CD4-positive, alpha-beta T cell treated with Interleukin-10 for 1 hour (primary cell): Measurements from ENCODE around the gene RANBP10.
A peak's percentile ranks its signal among the peaks of the same experiment; 100 is the strongest.
"Not testable (repeated sequence)": the region's sequence is repeated elsewhere in the genome, so short reads cannot be mapped to it uniquely, and the experiment has no call there.

Source experiments
- DNase-seq: peaks from one replicate; pipeline ENCODE4 v3.0.0-alpha.2; 2020

The RANBP10 gene

GRCh38 chr16:67806428-67807147 lies at the start of gene RANBP10, which contains the start of gene TSNAXIP1:
TSS of gene RANBP10 (minus strand) at chr16:67806560. CDS start at chr16:67806536, 24 bp downstream.
TSS of gene TSNAXIP1 (plus strand) at chr16:67806889. CDS start at chr16:67807150, 261 bp downstream.
- DNase-seq = peak; percentile 99

DNA sequence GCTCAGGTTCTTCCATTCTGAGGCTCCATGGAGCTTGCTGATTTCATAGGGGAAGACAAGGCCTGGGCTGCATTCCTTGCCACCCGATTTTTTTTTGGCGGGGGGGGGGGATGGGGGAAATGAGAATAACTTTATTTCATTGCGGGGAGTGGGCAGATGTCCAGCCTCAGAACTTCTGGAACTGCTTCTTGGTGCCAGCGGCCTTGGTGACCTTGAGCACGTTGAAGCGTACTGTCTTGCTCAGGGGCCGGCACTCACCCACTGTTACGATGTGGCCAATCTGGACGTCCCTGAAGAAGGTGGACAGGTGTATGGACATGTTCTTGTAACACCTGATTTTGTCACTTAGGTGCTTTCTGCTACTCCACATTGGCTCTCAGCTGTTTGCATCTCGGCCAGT lies 49.4 kb upstream of the RANBP10 start:
- no peak for DNase-seq

- no peak for DNase-seq
These were observed 47.3 kb upstream of the RANBP10 start for GRCh38 chr16:67853670-67854069.

DNA sequence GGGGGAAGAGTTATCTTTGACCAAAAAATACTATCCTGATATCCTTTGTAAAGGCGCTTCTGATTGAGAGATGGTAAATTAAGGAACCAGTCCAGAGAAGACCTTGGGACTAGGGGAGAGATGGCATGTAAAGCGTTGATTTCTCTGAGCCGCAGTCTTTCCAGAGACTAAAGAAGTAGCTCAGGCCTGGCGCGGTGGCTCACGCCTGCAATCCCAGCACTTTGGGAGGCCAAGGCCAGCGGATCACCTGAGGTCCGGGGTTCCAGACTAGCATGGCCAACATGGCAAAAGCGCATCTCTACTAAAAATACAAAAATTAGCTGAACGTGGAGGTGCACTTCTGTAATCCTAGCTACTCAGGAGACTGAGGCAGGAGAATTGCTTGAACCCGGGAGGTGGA lies 41.8 kb upstream of the RANBP10 start:
- no peak for DNase-seq

DNA sequence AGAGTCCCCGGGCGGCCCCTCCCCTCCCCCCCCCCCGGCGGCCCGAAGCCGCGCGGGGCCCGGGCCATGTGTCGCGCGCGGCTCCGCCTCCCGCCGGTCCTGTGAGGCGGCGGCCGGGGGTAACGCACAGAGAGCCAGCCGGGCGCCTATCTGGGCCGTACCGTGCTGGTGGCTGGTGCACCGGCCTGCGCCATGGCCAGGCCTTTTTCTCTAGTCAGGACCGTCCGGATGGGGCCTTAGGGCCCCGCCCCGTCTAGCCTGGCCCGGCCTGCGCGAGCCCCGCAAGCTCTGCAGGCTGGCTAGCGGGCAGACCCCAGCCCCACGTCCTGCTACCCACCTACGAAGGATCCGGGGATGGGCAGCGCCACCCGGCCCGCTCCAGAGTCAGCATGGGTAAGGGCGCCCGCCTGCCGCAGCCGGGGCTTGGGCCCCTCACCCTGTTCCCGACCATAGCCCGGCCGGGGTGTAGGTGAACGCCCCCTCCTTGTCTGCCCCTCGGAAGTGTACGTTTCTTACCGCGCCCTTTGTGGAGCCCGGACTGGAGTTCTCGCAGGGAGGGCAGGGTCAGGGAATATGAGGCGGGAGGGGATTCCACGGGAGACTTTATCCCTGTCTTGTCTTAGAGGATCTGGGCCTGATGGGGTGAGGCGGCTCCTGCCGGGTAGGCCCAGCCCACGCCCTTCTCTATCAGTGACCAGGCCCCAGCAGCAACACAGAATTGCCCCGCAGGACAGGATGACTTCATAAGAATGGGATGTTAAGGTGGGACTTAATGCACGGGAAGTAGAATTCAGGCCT lies 40.9 kb upstream of the RANBP10 start, which contains the start of gene CENPT:
CENPT (minus strand) TSS at position 630 of the 798 bp plus-strand sequence. CDS start 13,834 bp downstream, outside the sequence.
- no peak for DNase-seq

GRCh38 chr16:67846320-67847063 lies 40.1 kb upstream of the RANBP10 start, which contains the start of gene NUTF2:
TSS of gene NUTF2 (plus strand) at chr16:67846933. CDS start at chr16:67865131, 18,198 bp downstream.
- DNase-seq = peak; percentile 96

- DNase-seq = no peak
These were observed 39.6 kb upstream of the RANBP10 start for GRCh38 chr16:67846063-67846319.

GRCh38 chr16:67845291-67846062 lies 39.1 kb upstream of the RANBP10 start:
- DNase-seq = no peak

- DNase-seq = no peak
These were observed 38.1 kb upstream of the RANBP10 start for GRCh38 chr16:67844497-67844896.

- no peak for DNase-seq
These were observed 37.0 kb upstream of the RANBP10 start for GRCh38 chr16:67843343-67843765.

DNA sequence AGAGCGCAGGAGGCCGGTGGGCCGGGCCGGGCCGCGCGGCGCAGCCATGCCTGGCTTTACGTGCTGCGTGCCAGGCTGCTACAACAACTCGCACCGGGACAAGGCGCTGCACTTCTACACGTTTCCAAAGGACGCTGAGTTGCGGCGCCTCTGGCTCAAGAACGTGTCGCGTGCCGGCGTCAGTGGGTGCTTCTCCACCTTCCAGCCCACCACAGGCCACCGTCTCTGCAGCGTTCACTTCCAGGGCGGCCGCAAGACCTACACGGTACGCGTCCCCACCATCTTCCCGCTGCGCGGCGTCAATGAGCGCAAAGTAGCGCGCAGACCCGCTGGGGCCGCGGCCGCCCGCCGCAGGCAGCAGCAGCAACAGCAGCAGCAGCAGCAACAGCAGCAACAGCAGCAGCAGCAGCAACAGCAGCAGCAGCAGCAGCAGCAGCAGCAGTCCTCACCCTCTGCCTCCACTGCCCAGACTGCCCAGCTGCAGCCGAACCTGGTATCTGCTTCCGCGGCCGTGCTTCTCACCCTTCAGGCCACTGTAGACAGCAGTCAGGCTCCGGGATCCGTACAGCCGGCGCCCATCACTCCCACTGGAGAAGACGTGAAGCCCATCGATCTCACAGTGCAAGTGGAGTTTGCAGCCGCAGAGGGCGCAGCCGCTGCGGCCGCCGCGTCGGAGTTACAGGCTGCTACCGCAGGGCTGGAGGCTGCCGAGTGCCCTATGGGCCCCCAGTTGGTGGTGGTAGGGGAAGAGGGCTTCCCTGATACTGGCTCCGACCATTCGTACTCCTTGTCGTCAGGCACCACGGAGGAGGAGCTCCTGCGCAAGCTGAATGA lies 36.4 kb upstream of the RANBP10 start:
- peak; percentile 70 for DNase-seq

GRCh38 chr16:67841816-67842508 lies 35.6 kb upstream of the RANBP10 start, which contains the start of gene THAP11:
TSS of gene THAP11 (plus strand) at chr16:67842320. CDS start at chr16:67842555, 235 bp downstream.
- DNase-seq = peak; percentile 96

GRCh38 chr16:67841198-67841815 lies 34.9 kb upstream of the RANBP10 start:
- DNase-seq = no peak

GRCh38 chr16:67837811-67838210 lies 31.5 kb upstream of the RANBP10 start:
- no peak for DNase-seq

DNA sequence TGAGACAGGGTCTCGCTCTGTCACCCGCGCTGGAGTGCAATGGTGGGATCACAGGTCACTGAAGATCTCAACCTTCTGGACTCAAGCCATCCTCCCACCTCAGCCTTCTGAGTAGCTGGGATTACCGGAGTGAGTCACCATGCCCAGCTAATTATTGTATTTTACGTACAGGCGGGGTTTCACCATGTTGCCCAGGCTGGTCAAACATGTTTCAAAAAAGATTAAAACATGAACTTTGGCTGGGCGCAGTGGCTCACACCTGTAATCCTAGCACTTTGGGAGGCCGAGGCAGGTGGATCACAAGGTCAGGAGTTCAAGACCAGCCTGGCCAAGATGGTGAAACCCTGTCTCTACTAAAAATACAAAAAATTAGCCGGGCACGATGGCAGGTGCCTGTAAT lies 30.8 kb upstream of the RANBP10 start:
- DNase-seq = not testable (repeated sequence)

DNA sequence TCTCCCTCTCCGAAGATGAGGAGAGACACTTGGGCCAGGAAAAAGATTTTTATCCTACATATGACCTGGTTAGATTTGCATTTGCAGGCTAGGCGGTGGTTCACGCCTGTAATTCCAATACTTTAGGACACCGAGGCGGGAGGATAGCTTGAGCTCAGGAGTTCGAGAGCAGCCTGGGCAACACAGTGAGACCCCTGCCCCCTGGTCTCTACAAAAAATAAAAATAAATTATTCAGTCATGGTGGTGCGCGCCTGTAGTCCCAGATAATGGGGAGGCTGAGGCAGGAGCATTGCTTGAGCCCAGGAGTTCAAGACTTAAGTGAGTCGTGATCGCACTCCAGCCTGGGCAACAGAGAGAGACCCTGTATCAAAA lies 27.9 kb upstream of the RANBP10 start:
- no peak for DNase-seq

- peak; percentile 95 for DNase-seq
These were observed 27.3 kb upstream of the RANBP10 start for GRCh38 chr16:67833415-67834241.

- no peak for DNase-seq
These were observed 26.7 kb upstream of the RANBP10 start for GRCh38 chr16:67833030-67833414.

DNA sequence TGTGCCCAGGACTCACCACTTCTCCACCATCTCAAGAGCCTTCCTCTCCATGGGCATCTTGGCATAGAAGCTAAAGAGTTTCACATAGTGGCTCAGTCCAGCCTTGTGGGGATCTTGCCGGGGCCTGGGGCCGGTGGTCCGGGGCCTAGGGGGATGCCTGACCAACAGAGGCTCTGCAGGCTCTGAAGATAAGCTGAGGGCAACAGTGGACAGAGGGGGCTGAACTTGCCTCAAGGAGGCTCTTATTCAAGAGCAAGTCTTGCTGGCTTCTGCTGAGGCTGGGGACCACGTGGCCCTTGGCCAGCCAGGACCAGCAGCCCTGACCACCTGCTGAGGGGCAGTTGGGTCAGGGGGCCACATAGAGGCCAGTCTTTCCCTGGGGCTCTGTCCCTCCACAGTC lies 22.3 kb upstream of the RANBP10 start:
- no peak for DNase-seq
